Type B pancreatic cell (in vitro differentiated cells): ENCODE data around the gene ABCG1. TPM values are rescaled to one million over a fixed set of nuclear protein-coding genes. Genes with fewer than 3 reads are reported as not detected.

Experiments used
- DNase-seq: peaks from one replicate; pipeline ENCODE4 v3.0.0; 2021; ENCODE audit warnings: mixed read lengths; ENCODE audit not compliant: unreplicated experiment; ENCODE audit errors: extremely low spot score
- H3K27ac Mint-ChIP-seq: 2 replicates; pipeline ENCODE4 v1.8.0; 2021; ENCODE audit warnings: mild to moderate bottlenecking, mixed read lengths
- H3K27me3 Mint-ChIP-seq: 2 replicates; pipeline ENCODE4 v1.8.0; 2021; ENCODE audit warnings: mixed read lengths
- H3K36me3 Mint-ChIP-seq: 2 replicates; pipeline ENCODE4 v1.8.0; 2021; ENCODE audit warnings: mixed read lengths
- H3K4me1 Mint-ChIP-seq: one replicate; pipeline ENCODE4 v1.8.0; 2021; ENCODE audit warnings: mixed read lengths; ENCODE audit not compliant: unreplicated experiment
- H3K4me3 Mint-ChIP-seq: 2 replicates; pipeline ENCODE4 v1.8.0; 2021; ENCODE audit warnings: mild to moderate bottlenecking, mixed read lengths
- H3K9me3 Mint-ChIP-seq: 2 replicates; pipeline ENCODE4 v1.8.0; 2021; ENCODE audit warnings: mixed read lengths
- CTCF ChIP-seq: fragments of 200-600 bp; sonication (generic); conservative IDR thresholded peaks from 2 replicates; pipeline ENCODE4 v1.5.0; 2021; ENCODE audit warnings: antibody characterized with exemption, mild to moderate bottlenecking
- total RNA-seq: library from RNA; stranded (reverse); gene quantifications from 2 replicates; pipeline ENCODE4 v1.2.1, GENCODE V29; 2021; ENCODE audit warnings: low replicate concordance

ABCG1 gene
- total RNA-seq, 1 donor from 2014 or later: 6.2 TPM

- Mint-ChIP-seq H3K4me3 (no peak overlapping the region), H3K27me3 (no peaks in the 10 kb centered on the region), H3K36me3 (no peaks in the 10 kb centered on the region), H3K9me3 (peaks cover 15% of the 10 kb centered on the region), H3K27ac (no peak overlapping the region), H3K4me1 (no peaks in the 10 kb centered on the region)
- TF ChIP-seq CTCF: no peak
- no peak for DNase-seq
Observed at GRCh38 chr21:42183374-42184266, 35.3 kb upstream of the ABCG1 start.

- Mint-ChIP-seq H3K4me3 (no peak overlapping the region), H3K27ac (no peak overlapping the region), H3K27me3 (peaks cover 2% of the 10 kb centered on the region), H3K9me3 (peaks cover 15% of the 10 kb centered on the region), H3K4me1 (peaks cover 2% of the 10 kb centered on the region), H3K36me3 (no peaks in the 10 kb centered on the region)
- no peak for TF ChIP-seq CTCF
- no peak for DNase-seq
Observed at GRCh38 chr21:42186591-42186990, 32.3 kb upstream of the ABCG1 start.

DNA sequence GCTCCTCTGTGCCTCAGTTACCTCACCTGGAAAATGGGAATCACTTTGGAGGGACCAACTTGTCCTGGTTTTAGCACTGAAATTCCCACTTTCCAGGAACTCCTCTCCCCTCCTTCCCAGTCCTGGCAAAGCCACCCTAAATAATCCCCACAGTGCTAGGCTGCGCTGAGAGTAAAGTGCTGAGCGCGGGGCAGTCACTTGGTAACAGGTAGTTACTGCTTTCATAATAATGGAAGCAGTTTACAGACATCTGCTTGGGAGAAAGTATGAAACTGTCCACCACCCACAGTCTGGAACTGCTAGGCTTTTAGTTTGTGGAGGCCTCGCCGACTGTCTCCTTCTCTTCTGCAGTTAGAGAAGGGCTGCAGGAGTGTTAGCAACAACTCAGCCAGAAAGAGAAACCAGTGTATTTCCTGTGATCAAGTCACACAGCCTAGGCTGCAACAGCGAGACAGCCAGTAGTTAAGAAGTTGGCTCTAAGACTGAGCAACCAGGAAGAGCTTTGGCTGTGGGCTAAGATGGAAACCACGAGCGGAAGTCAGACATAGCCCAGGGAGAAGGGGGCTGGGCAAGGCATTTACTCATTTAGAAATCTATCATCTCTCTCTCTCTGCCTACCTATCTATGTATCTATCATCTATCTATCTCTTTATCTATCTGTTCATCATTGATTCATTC is 30.8 kb upstream of the ABCG1 start:
- Mint-ChIP-seq H3K4me3 (no peak overlapping the region), H3K27me3 (peaks cover 9% of the 10 kb centered on the region), H3K36me3 (no peaks in the 10 kb centered on the region), H3K4me1 (peaks cover 11% of the 10 kb centered on the region), H3K9me3 (peaks cover 15% of the 10 kb centered on the region), H3K27ac (no peak overlapping the region)
- no peak for TF ChIP-seq CTCF
- no peak for DNase-seq

GRCh38 chr21:42188663-42189062 is 30.3 kb upstream of the ABCG1 start:
- Mint-ChIP-seq H3K27ac (no peak overlapping the region), H3K4me3 (no peak overlapping the region), H3K4me1 (peaks cover 11% of the 10 kb centered on the region), H3K36me3 (no peaks in the 10 kb centered on the region), H3K9me3 (peaks cover 15% of the 10 kb centered on the region), H3K27me3 (peaks cover 9% of the 10 kb centered on the region)
- TF ChIP-seq CTCF: no peak
- no peak for DNase-seq

GRCh38 chr21:42189431-42189830 is 29.5 kb upstream of the ABCG1 start:
- Mint-ChIP-seq H3K27ac (no peak overlapping the region), H3K9me3 (peaks cover 15% of the 10 kb centered on the region)
- no peak for TF ChIP-seq CTCF

More at GRCh38 chr21:42189431-42189830, 29.5 kb upstream of the ABCG1 start:
- no peak overlapping the region for H3K4me3 Mint-ChIP-seq
- H3K4me1 Mint-ChIP-seq: peaks cover 11% of the 10 kb centered on the region
- no peak for DNase-seq
- H3K27me3 Mint-ChIP-seq: peaks cover 9% of the 10 kb centered on the region
- no peaks in the 10 kb centered on the region for H3K36me3 Mint-ChIP-seq
